ENCODE results near the gene RRP15.

Gene RRP15

DNA sequence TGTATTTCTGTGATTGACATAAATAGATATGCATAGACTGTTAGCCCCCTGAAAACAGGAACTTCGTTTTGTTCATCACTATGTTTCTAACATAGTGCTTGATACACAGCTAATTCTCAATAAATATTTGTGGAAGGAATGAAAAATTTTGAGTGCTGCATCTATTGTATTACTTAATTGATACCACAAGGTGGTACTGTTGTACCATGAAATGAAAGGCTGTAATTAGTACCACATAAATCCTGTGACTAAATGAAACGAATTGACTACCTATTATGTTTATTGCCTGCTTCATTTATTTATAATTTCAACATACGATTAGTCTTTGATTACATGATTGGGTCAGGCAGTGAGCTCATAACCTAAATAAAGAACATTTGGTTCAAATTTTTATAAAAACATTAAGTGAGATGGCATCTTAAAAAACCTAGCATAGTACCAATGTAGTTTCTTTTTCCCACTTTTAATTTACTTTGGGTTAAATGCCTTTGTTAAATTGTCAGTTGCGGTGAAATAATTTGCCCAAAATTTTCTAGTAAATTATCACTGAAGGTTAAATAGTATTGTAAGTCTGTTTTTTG, 45.0 kb downstream of the RRP15 start:
- no peak overlapping the region for H3K4me3 ChIP-seq (ENCODE audit: low read depth, low read length)
- DNase-seq (ENCODE audit: low read depth): no peak

DNA sequence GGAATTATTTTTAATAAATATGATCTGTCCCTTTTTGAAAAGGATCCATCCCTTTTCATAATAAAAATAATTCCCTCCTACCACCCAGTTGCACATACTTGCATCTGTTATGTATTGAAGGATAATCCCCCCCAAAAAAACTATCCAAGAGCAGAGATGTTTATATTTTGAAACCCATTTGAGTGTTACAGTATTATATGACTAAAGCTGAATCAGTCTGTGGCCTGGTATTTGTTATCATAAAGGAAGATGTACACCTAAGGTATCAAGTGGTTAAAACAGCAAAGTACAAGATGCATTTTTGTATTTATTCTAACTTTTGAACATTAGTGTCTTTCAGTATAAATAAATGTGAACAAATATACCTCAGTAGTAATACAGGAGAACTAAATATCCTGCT, 47.3 kb downstream of the RRP15 start:
- no peak overlapping the region for H3K4me3 ChIP-seq (ENCODE audit: low read depth, low read length)
- DNase-seq (ENCODE audit: low read depth): no peak

DNA sequence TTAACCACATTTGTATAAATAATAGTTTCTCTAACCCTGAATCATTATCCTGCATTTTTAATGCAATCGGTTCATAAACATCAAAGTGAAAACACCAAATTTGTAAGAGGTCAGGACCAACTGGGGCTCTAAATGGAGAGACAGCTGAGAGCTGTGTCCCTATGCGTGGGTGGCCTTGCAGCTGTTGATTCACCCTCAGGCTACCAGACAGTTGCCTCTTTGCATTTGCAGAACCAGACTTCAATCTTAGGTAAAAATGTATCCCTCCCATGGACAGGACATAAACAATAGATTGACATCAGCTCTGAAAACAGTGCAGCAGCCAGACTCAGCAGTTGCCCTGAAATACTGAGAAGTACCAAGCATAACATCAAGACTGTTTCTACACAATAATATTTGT, 51.2 kb downstream of the RRP15 start:
- H3K4me3 ChIP-seq (ENCODE audit: low read depth, low read length): no peak overlapping the region
- no peak for DNase-seq (ENCODE audit: low read depth)

DNA sequence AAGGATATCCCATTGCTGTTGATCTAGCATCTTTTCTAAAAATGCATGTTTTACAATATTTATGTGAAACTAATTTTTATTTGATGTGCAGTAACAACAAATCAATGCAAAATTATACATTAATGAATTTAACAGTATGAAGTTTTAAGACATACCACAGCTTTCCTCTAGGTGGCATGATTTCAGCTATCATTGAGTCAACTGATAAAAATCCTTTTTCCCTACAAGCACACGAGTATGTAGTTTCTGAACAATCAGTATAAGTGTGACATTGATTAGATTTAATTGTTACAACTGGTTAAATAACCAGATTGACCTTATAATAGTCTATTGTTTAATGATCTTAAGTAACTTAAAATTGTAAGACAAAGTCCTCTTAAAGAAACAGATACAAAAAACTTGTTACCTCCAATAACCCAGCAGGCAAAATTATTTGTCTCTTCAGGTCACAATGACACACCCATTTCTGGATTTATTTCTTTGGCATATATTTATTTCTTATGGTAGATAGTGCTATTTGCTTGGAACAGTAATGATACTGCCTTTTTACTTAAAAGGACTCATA, 54.3 kb downstream of the RRP15 start:
- H3K4me3 ChIP-seq (ENCODE audit: low read depth, low read length): no peak overlapping the region
- no peak for DNase-seq (ENCODE audit: low read depth)

DNA sequence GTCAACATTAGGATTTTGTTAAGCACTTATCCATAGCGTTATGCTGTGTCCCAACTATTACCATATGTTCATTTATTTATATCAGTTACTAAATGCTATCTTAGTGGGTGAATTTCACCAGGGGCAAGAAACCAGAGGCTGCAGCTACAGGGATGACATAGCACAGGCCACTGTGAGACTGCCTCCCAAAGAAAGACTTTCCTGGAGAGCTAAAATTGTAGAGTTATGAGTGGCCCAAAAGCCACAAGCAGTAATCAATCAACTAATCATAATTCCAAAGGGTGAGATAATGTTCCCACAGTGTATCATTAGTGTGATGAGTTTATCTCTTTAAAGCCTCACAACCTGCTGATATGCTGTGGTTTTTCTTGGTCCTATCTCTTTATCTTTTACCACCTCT, 56.2 kb downstream of the RRP15 start:
- no peak for DNase-seq (ENCODE audit: low read depth)
- H3K4me3 ChIP-seq (ENCODE audit: low read depth, low read length): no peak overlapping the region

DNA sequence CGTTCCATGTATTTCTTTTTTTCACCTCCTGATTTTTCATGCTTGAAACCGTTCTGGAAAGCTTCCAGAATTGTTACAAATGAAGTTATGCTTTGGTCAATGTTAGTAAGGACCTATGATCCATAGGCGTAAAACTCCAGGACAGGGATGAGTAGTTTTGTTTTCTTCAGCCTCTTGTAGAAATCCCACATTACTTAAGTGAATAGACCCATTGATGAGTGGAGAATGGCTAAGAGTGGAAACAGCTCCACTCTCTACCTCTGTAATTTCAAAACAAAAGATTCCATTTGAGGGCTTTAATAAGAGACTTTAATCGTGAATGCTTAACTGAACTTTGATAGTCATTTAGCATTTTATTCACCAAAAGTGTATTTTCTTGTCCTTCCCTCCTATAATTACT, 57.0 kb downstream of the RRP15 start:
- DNase-seq (ENCODE audit: low read depth): no peak
- no peak overlapping the region for H3K4me3 ChIP-seq (ENCODE audit: low read depth, low read length)

DNA sequence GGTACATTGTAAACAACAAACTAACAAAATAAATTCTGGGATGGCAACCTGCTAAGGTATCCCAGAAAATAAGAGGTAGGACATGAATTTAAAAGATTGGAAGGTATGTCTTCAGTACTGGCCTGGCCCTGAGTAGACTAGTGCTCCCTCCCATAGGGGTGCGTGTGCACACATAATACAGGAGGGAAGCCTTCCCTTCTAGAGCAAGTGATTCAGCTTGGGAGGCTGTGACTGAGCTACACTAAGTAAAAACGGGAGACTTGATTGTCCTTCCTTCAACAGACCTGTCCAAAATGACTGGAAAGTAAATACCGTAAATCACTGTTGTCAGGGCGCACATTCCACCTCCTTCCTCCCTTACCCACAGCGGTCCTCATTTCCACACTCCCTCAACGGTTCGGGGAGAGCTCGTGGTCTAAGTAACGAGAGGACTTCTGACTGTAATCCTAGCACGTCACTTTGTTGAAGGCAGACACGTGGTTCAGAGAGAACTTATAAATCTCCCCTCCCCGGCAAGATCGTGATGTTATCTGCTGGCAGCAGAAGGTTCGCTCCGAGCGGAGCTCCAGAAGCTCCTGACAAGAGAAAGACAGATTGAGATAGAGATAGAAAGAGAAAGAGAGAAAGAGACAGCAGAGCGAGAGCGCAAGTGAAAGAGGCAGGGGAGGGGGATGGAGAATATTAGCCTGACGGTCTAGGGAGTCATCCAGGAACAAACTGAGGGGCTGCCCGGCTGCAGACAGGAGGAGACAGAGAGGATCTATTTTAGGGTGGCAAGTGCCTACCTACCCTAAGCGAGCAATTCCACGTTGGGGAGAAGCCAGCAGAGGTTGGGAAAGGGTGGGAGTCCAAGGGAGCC, 60.0 kb downstream of the RRP15 start, which contains the start of gene TGFB2:
Gene TGFB2 (plus strand): TSS at position 523 of the 859 bp plus-strand sequence. CDS start 1,366 bp downstream, outside the sequence.
- no peak for DNase-seq (ENCODE audit: low read depth)
- peak within 1 kb of the TSS; percentile 70 for H3K4me3 ChIP-seq (ENCODE audit: low read depth, low read length)

DNA sequence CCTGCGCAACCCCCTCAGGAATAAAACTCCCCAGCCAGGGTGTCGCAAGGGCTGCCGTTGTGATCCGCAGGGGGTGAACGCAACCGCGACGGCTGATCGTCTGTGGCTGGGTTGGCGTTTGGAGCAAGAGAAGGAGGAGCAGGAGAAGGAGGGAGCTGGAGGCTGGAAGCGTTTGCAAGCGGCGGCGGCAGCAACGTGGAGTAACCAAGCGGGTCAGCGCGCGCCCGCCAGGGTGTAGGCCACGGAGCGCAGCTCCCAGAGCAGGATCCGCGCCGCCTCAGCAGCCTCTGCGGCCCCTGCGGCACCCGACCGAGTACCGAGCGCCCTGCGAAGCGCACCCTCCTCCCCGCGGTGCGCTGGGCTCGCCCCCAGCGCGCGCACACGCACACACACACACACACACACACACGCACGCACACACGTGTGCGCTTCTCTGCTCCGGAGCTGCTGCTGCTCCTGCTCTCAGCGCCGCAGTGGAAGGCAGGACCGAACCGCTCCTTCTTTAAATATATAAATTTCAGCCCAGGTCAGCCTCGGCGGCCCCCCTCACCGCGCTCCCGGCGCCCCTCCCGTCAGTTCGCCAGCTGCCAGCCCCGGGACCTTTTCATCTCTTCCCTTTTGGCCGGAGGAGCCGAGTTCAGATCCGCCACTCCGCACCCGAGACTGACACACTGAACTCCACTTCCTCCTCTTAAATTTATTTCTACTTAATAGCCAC, 60.7 kb downstream of the RRP15 start:
- peak overlapping the region; percentile 70 for H3K4me3 ChIP-seq (ENCODE audit: low read depth, low read length)
- DNase-seq (ENCODE audit: low read depth): no peak

DNA sequence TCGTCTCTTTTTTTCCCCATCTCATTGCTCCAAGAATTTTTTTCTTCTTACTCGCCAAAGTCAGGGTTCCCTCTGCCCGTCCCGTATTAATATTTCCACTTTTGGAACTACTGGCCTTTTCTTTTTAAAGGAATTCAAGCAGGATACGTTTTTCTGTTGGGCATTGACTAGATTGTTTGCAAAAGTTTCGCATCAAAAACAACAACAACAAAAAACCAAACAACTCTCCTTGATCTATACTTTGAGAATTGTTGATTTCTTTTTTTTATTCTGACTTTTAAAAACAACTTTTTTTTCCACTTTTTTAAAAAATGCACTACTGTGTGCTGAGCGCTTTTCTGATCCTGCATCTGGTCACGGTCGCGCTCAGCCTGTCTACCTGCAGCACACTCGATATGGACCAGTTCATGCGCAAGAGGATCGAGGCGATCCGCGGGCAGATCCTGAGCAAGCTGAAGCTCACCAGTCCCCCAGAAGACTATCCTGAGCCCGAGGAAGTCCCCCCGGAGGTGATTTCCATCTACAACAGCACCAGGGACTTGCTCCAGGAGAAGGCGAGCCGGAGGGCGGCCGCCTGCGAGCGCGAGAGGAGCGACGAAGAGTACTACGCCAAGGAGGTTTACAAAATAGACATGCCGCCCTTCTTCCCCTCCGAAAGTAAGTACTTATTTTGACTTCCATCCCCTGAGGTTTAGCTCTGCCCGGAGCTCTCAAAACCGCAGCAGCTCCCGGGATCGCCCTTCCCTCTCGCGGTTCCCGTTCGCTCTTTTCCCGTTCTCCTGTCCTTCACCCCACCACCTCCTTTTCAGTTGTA, 61.5 kb downstream of the RRP15 start:
- no peak for DNase-seq (ENCODE audit: low read depth)
- peak overlapping the region; percentile 70 for H3K4me3 ChIP-seq (ENCODE audit: low read depth, low read length)

DNA sequence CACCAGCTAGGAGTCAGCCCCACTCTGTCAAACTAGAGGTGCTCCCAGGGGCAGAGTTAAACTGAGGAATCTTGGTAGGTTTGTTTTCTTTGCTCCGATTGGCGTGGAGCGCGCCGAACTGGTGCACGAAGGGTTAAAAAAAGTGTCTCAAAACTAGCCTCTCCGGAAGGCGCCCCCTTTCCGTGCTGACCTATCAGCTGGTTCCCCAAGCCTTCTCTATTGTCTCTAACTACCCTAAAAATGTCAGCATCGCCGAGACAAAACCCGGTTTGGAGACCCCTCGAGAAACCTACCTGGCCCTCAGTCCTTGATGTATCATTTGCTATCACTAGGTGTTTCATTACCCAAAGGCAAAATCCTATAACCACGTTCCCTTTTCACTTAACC, 62.2 kb downstream of the RRP15 start:
- no peak for DNase-seq (ENCODE audit: low read depth)
- peak overlapping the region; percentile 70 for H3K4me3 ChIP-seq (ENCODE audit: low read depth, low read length)

DNA sequence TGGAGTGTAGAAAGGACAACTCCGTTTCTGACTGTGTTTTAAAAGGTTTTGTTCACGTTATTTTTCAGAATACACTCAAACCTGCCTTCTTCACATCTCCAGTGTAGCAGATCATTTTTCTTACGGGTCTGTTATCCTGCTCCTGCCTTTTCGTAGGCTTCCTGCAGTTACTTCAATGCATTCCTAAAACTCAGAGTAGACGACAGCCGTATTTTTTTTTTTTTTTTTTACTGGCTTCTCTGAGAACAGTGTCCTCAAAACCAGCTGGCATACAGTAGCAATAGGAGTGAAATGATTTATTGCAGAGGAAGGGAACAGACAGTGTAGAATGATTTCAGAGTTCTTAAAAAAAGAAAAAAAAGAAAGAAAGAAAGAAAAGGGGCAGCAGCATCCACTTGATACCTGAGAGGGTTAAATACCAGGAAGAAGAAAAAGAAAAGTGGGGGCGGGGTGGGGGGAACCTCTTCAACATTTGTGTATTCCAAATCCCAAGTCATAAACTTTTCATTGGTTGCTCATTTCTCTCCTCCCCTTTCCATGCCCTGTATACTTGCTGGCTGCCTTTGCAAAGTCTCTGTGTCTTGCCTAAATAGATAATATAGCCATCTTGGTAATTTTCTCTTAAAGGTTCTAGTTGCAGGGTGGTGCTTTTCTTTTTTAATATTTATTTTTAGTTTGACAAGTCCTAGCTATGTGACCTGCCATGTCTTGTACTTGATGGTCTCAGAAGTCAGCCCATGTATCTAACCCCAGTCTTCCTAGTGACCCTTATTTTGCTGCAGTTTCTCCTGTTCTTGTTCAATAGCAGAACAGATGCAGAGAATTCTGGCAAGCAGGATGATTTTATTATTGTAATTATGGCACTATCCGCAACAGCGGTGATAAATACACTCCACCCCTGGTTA, 62.9 kb downstream of the RRP15 start:
- peak overlapping the region; percentile 70 for H3K4me3 ChIP-seq (ENCODE audit: low read depth, low read length)
- DNase-seq (ENCODE audit: low read depth): no peak

DNA sequence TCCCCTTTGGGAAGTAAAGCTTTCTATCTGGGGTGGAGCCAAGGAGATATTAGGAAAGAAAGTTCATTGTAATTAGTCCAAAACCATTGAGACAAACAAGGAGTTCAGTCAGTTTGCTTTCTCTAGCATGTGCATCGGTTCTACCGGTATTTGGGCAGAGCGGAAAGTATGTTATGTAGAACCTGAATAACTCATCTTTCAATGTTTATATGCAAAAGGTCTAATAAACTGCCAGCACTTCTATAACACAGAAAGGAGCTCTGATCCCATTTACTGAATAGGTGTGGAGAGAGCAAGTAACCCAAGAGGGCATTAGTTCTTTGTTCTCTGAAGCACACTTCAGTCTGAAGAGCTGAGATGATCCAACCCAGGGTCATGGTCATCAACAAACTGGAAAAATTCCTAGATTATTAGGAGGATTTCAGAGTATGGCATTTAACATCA, 63.6 kb downstream of the RRP15 start:
- peak overlapping the region; percentile 70 for H3K4me3 ChIP-seq (ENCODE audit: low read depth, low read length)
- no peak for DNase-seq (ENCODE audit: low read depth)

DNA sequence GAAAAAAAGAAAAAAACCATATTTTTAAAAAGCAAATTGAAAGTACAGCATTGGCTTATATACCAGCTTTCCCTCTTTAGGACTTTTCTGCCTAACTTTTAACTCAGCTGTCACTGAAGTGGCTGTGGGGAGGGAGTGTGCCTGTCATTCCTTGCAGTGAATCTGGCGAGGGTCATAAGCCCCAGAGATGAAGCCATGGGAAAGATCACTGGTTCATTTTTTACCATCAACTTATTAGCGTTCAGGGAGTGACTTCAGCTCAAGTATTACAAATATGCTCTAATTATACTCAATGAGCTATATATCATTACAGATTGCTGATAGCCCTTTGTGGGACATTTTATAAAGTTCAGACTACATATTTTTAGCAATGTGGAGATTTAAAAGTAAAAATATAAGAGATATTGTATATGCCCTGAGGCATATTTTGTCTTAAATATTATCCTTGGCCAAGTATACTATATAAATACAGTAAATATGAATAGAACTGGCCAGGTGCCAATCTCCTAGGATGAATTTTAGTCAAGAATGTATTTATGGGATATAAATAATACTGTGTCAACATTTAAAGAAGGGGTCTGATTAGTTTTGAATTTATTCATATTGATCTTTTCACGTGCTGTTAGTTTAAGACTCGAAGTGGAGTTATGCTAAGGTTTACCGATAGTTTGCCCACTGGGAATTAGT, 64.4 kb downstream of the RRP15 start:
- peak overlapping the region; percentile 70 for H3K4me3 ChIP-seq (ENCODE audit: low read depth, low read length)
- DNase-seq (ENCODE audit: low read depth): no peak

DNA sequence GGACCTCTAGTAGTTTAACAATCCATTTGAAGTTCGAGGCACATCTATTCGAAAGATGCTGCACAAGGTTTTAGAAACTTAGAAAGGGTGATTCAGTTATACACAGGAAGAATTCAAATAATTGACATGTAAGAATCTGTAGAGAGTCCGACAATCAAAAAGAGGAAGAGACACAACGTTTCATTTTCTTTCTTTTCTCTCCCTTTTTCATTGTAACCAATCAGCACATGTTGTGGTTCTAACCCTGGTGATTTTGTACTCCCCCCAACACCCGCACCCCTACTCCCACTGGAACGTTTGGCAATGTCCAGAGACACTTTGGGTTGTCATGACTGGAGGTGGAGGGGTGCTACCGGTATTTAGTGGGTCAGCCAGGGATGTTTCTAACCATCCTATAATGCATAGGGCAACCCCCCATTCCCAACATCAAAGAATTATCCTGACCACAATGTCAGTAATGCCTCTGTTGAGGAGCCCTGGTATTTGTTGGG, 65.0 kb downstream of the RRP15 start:
- no peak for DNase-seq (ENCODE audit: low read depth)
- H3K4me3 ChIP-seq (ENCODE audit: low read depth, low read length): no peak overlapping the region

DNA sequence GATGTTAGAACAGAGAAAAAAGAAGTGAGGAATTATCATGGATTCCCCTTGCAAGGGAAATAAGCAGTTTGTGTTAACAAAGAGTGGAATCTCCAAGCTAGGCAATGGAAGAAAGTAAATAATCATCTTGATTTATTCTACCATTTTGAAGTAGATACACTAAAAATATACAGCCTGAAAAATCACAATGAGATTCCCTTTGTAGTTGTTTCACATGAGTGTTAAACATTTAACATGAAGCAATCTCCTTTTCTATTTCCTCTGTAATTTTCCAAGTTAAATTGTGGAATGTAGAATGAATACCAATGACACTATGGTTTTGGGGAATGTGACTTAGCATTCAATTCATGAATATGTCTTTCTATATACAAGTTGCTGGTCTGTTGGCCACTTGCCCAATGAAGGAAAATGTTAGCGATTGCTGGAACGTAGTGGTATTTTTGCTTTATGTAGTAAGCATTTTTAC, 65.7 kb downstream of the RRP15 start:
- no peak for DNase-seq (ENCODE audit: low read depth)
- peak overlapping the region; percentile 29 for H3K4me3 ChIP-seq (ENCODE audit: low read depth, low read length)

DNA sequence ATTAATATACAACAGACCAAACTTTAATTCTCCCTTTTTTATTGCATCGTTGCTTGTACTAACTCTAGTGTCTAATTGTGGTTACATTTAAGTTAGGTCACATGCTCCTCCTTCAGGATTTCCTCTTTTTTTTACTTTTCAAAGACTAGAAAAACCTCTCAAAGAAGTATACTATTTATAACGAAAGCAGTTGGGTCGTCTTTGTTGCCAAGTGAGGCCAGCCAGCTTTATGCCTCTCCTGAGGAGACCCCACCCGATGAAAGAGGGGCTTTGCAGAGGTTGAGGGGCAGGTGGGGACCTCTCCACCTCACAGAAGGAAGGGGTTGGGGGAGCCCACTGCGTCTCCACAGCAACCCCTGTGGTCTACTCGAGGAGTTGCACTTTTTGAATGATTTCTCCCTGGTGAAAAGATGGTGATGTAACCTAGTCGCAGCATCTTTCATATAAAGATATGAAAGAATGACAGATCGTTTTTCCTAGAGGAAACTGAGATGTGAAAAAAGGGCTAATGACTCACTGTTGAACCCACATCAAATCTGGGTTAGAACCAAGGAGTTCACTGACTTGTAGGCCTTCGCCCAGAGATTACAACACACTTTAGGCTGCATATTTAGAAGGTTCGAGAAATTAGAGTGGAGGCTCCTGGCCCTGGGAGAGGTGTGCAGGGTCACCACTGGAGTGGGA, 66.4 kb downstream of the RRP15 start:
- no peak for DNase-seq (ENCODE audit: low read depth)
- peak overlapping the region; percentile 29 for H3K4me3 ChIP-seq (ENCODE audit: low read depth, low read length)

DNA sequence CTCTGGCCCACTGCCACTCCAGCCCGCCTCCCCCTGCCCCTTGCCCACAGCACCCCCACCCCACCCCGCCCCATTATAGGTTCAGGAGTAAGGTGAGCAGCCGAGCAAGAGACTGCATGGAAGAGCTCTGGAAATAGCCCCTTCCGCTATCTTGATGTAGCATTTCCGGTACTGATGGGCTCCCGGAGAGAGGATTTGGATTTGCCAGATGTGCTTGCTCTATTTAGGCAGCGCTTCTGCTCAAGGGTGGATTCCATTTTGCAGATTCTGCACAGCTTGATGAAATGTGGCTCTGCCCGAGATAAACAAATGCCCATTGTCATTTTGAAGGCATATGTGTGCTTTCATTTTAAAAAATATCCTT, 67.0 kb downstream of the RRP15 start:
- no peak overlapping the region for H3K4me3 ChIP-seq (ENCODE audit: low read depth, low read length)
- no peak for DNase-seq (ENCODE audit: low read depth)

All from skeletal muscle cell (primary cell).